HG03108 (cell line): Measurements from ENCODE around the gene GSTCD.
"Not testable (repeated sequence)": the region's sequence is repeated elsewhere in the genome, so short reads cannot be mapped to it uniquely, and the experiment has no call there.

ENCODE experiments used
- ATAC-seq: cut with Tn5 transposase; IDR thresholded peaks from one replicate; pipeline ENCODE4 v1.9.1; 2021; ENCODE audit warnings: moderate library complexity; ENCODE audit not compliant: unreplicated experiment

The GSTCD gene

GRCh38 chr4:105797225-105797624, 88.6 kb downstream of the GSTCD start:
- no peak for ATAC-seq

- ATAC-seq = no peak
Observed at GRCh38 chr4:105805501-105806120, 97.0 kb downstream of the GSTCD start.

- ATAC-seq = no peak
Observed at GRCh38 chr4:105807496-105807895, 98.9 kb downstream of the GSTCD start.

- ATAC-seq = no peak
Observed at GRCh38 chr4:105808030-105808749, 99.6 kb downstream of the GSTCD start.

- ATAC-seq = no peak
Observed at GRCh38 chr4:105808750-105809041, 100.1 kb downstream of the GSTCD start.

- ATAC-seq = no peak
Observed at GRCh38 chr4:105815701-105816100, 107.1 kb downstream of the GSTCD start.

- no peak for ATAC-seq
Observed at GRCh38 chr4:105822061-105822460, 113.5 kb downstream of the GSTCD start.

GRCh38 chr4:105828074-105828473, 119.5 kb downstream of the GSTCD start:
- ATAC-seq = no peak

GRCh38 chr4:105831189-105831588, 122.6 kb downstream of the GSTCD start:
- no peak for ATAC-seq

GRCh38 chr4:105835177-105835576, 126.6 kb downstream of the GSTCD start:
- no peak for ATAC-seq

GRCh38 chr4:105836537-105836936, 128.0 kb downstream of the GSTCD start:
- ATAC-seq = no peak

- ATAC-seq = no peak
Observed at GRCh38 chr4:105837037-105837436, 128.5 kb downstream of the GSTCD start.

- ATAC-seq = no peak
Observed at GRCh38 chr4:105838082-105838481, 129.5 kb downstream of the GSTCD start.

GRCh38 chr4:105840426-105841174, 132.0 kb downstream of the GSTCD start:
- no peak for ATAC-seq

GRCh38 chr4:105843941-105844340, 135.4 kb downstream of the GSTCD start:
- ATAC-seq = no peak

GRCh38 chr4:105845559-105845958, 137.0 kb downstream of the GSTCD start:
- no peak for ATAC-seq

GRCh38 chr4:105848359-105848758, 139.8 kb downstream of the GSTCD start:
- ATAC-seq = not testable (repeated sequence)

GRCh38 chr4:105851196-105851595, 142.6 kb downstream of the GSTCD start:
- ATAC-seq = no peak

GRCh38 chr4:105852230-105852629, 143.6 kb downstream of the GSTCD start:
- not testable (repeated sequence) for ATAC-seq

GRCh38 chr4:105858466-105859040, 150.0 kb downstream of the GSTCD start:
- ATAC-seq = no peak

- no peak for ATAC-seq
Observed at GRCh38 chr4:105859233-105859632, 150.6 kb downstream of the GSTCD start.

GRCh38 chr4:105870963-105871362, 162.4 kb downstream of the GSTCD start:
- ATAC-seq = no peak
